ENCODE measurements around the gene GOLPH3L. TPM values are rescaled to one million over a fixed set of nuclear protein-coding genes. Genes with fewer than 3 reads are reported as not detected.
"Not testable (repeated sequence)": the region's sequence is repeated elsewhere in the genome, so short reads cannot be mapped to it uniquely, and the experiment has no call there.

GOLPH3L gene
- total and polyA plus RNA-seq, 2 donors (not counting 1 experiment from before 2014, with no cell fraction given), result 7.4 to 25.3 TPM

DNA sequence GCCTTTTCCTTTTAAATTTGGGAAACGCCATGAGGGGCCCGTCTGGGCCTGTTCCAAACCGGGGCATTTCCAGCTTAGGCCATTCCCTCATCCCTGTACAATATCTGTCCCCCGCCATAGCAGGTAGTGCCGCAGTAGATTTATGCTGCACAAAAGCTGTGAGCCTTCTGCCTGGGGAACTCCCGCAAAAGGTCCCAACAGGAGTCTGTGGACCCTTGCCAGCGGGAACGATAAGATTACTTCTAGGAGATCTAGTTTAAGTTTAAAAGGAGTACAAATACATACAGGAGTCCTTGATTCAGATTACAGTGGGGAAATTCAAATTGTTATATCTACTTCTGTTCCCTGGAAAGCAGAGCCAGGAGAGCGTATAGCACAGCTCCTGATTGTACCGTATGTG lies 42.3 kb downstream of the GOLPH3L start:
- ChIA-PET POLR2A (interaction anchor here (0.6 kb wide), 1 partner anchor 86 kb away, joined by 4 read pairs; no protein-coding TSS in a partner anchor), CTCF (interaction anchor here (1.5 kb wide), 1 partner anchor 94 kb away, joined by 6 read pairs; no protein-coding TSS in a partner anchor)
- H3K9ac ChIP-seq (ENCODE audit: low read length); H4K20me1 ChIP-seq (ENCODE audit: control insufficient read depth, insufficient read depth, low read length, poor library complexity, severe bottlenecking); H3K4me1 ChIP-seq (ENCODE audit: control insufficient read depth in 2 of 2, insufficient read depth in 2 of 2, low read length in 2 of 2); H3K27me3 ChIP-seq (replicated peaks in 1 of 4; ENCODE audit: control extremely low read depth in 1 of 4, control insufficient read depth in 3 of 4, insufficient read depth in 4 of 4, low read length in 3 of 4); H3K9me3 Mint-ChIP-seq (ENCODE audit: insufficient read depth); H3K27ac ChIP-seq (ENCODE audit: low read length in 2 of 2); H3K79me2 ChIP-seq (ENCODE audit: control insufficient read depth, insufficient read depth, low read length); H3K27me3 Mint-ChIP-seq; H3K4me1 Mint-ChIP-seq; H2AFZ ChIP-seq (ENCODE audit: insufficient read depth, low read depth, low read length, poor library complexity, severe bottlenecking); ATAC-seq (ENCODE audit: low read depth); H3K9me3 ChIP-seq (ENCODE audit: control extremely low read depth in 1 of 3, control insufficient read depth in 2 of 3, insufficient read depth in 1 of 3, low read length in 2 of 3); H3K4me3 Mint-ChIP-seq; H3K4me3 ChIP-seq (ENCODE audit: control extremely low read depth in 1 of 5, extremely low read depth in 1 of 5, insufficient read depth in 1 of 5, low read depth in 2 of 5, low read length in 4 of 5); intact Hi-C loops (cut with micrococcal nuclease); H3K4me2 ChIP-seq (replicated peaks; ENCODE audit: low read depth, low read length, poor library complexity, severe bottlenecking); H3K27ac Mint-ChIP-seq; DNase-seq: not testable (repeated sequence)
- WGBS (ENCODE audit: insufficient coverage), result 100% methylated on average over 8 of the region's 10 CpGs
- H3K36me3 ChIP-seq (replicated peaks in 1 of 2; ENCODE audit: control extremely low read depth in 1 of 2, control insufficient read depth in 1 of 2, extremely low read depth in 1 of 2, insufficient read depth in 2 of 2, low read length in 1 of 2), result peaks cover 1 to 13% of the 10 kb centered on the region in 2 experiments

DNA sequence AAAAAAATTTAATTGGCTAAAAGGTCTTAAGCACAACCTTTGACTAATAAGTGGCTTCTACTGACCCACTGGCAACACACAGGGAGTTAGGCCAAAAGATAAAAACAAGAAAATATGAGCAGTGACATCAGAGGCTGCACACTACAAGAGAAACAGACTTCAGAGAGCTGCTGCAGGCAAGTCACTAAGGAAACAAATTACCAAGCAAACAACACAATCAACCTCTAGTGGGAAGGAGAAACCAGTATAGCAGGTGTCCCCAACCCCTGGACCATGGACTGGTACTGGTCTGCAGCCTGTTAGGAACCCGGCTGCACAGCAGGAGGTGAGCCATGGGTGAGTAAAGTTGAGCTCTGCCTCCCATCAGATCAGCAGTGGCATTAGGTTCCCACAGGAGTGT lies 46.8 kb downstream of the GOLPH3L start:
- Histone ChIP-seq H3K27me3 (replicated peaks in 1 of 4; ENCODE audit: control extremely low read depth in 1 of 4, control insufficient read depth in 3 of 4, insufficient read depth in 4 of 4, low read length in 3 of 4) (no peaks in the 10 kb centered on the region), H3K9ac (ENCODE audit: low read length) (no peak overlapping the region), H3K27ac (ENCODE audit: low read length in 2 of 2) (no peak overlapping the region), H3K9me3 (ENCODE audit: control extremely low read depth in 1 of 3, control insufficient read depth in 2 of 3, insufficient read depth in 1 of 3, low read length in 2 of 3) (no peaks in the 10 kb centered on the region), H3K4me3 (ENCODE audit: control extremely low read depth in 1 of 5, extremely low read depth in 1 of 5, insufficient read depth in 1 of 5, low read depth in 2 of 5, low read length in 4 of 5) (no peak overlapping the region), H4K20me1 (ENCODE audit: control insufficient read depth, insufficient read depth, low read length, poor library complexity, severe bottlenecking) (peaks cover 8% of the 10 kb centered on the region), H3K4me2 (replicated peaks; ENCODE audit: low read depth, low read length, poor library complexity, severe bottlenecking) (no peak overlapping the region), H3K36me3 (replicated peaks in 1 of 2; ENCODE audit: control extremely low read depth in 1 of 2, control insufficient read depth in 1 of 2, extremely low read depth in 1 of 2, insufficient read depth in 2 of 2, low read length in 1 of 2) (peaks cover 1 to 50% of the 10 kb centered on the region in 2 experiments), H3K79me2 (ENCODE audit: control insufficient read depth, insufficient read depth, low read length) (peaks cover 3% of the 10 kb centered on the region), H2AFZ (ENCODE audit: insufficient read depth, low read depth, low read length, poor library complexity, severe bottlenecking) (no peak overlapping the region), H3K4me1 (ENCODE audit: control insufficient read depth in 2 of 2, insufficient read depth in 2 of 2, low read length in 2 of 2) (no peaks in the 10 kb centered on the region)
- TF ChIP-seq EZH2 (IDR thresholded peaks at IDR 0.05; ENCODE audit: borderline replicate concordance, insufficient read depth, low read depth, low read length, poor library complexity, severe bottlenecking), result no peak
- TF ChIP-seq, protein P1, sequence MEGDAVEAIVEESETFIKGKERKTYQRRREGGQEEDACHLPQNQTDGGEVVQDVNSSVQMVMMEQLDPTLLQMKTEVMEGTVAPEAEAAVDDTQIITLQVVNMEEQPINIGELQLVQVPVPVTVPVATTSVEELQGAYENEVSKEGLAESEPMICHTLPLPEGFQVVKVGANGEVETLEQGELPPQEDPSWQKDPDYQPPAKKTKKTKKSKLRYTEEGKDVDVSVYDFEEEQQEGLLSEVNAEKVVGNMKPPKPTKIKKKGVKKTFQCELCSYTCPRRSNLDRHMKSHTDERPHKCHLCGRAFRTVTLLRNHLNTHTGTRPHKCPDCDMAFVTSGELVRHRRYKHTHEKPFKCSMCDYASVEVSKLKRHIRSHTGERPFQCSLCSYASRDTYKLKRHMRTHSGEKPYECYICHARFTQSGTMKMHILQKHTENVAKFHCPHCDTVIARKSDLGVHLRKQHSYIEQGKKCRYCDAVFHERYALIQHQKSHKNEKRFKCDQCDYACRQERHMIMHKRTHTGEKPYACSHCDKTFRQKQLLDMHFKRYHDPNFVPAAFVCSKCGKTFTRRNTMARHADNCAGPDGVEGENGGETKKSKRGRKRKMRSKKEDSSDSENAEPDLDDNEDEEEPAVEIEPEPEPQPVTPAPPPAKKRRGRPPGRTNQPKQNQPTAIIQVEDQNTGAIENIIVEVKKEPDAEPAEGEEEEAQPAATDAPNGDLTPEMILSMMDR (IDR thresholded peaks at IDR 0.05), result no peak
- WGBS (ENCODE audit: insufficient coverage), result 100% methylated on average over 1 of the region's 1 CpG
- no peak for ATAC-seq (ENCODE audit: low read depth)
- intact Hi-C loops (cut with micrococcal nuclease), result no loop called here
- CTCF ChIA-PET, result interaction anchor here (1.3 kb wide), 2 partner anchors 90 to 329 kb away, joined by 3 read pairs; no protein-coding TSS in a partner anchor
- no peak for DNase-seq
- Mint-ChIP-seq H3K9me3 (ENCODE audit: insufficient read depth) (no peaks in the 10 kb centered on the region), H3K27ac (no peak overlapping the region), H3K4me1 (no peaks in the 10 kb centered on the region), H3K4me3 (no peak overlapping the region), H3K27me3 (no peaks in the 10 kb centered on the region)
- POLR2A ChIA-PET, result no interaction called here
